ENCODE measurements around the gene MOG.

Gene MOG

DNA sequence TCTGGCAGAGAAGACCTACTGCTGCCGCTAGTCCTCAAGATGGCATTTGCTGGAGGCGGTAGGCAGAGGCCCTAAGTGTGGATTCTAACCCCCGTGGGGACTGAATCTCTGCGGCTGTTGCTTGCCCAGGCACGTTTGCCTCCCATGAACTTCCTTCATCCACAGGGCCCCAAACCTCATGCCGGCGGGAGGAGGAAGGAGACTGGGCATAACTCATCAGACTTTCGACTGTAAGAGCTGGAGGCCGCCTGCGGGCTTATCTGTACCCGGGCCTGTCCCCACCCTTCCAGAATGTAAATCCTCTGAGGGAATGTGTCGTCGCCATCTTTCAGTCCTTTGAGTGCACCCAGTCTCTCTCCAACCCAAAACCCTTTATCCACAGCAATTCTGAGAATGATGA lies 23.1 kb downstream of the MOG start:
- Histone ChIP-seq H3K4me2 (ENCODE audit: low read length) (no peak overlapping the region), H3K4me3 (ENCODE audit: low read depth, low read length, poor library complexity, severe bottlenecking) (no peak overlapping the region), H3K9me2 (ENCODE audit: low read depth, low read length) (no peaks in the 10 kb centered on the region), H3K9me3 (ENCODE audit: low read length) (no peaks in the 10 kb centered on the region), H3K4me1 (ENCODE audit: insufficient read depth, low read length, severe bottlenecking) (no peaks in the 10 kb centered on the region), H2AFZ (ENCODE audit: low read length) (no peak overlapping the region), H3K9ac (ENCODE audit: low read length) (no peak overlapping the region), H3K27me3 (ENCODE audit: insufficient read depth, low read length) (no peaks in the 10 kb centered on the region), H3F3A (ENCODE audit: insufficient read depth, low read length) (no peaks in the 10 kb centered on the region), H3K27ac (ENCODE audit: low read depth, low read length, poor library complexity, severe bottlenecking) (no peak overlapping the region), H3K36me3 (ENCODE audit: insufficient read depth, low read length) (no peaks in the 10 kb centered on the region), H3K79me2 (ENCODE audit: insufficient read depth, low read length) (no peaks in the 10 kb centered on the region), H4K20me1 (ENCODE audit: insufficient read depth, low read length) (no peaks in the 10 kb centered on the region)
- TF ChIP-seq EZH2 (IDR thresholded peaks at IDR 0.05; ENCODE audit: borderline replicate concordance, low read length), result no peak
- no peak for TF ChIP-seq CTCF (IDR thresholded peaks at IDR 0.05; ENCODE audit: low read length)

- H3K9ac ChIP-seq (ENCODE audit: low read length), result no peak overlapping the region
- TF ChIP-seq CTCF (IDR thresholded peaks at IDR 0.05; ENCODE audit: low read length) (no peak), EZH2 (IDR thresholded peaks at IDR 0.05; ENCODE audit: borderline replicate concordance, low read length) (no peak)
- no peak overlapping the region for H3K4me2 ChIP-seq (ENCODE audit: low read length)
- H3K9me2 ChIP-seq (ENCODE audit: low read depth, low read length), result no peaks in the 10 kb centered on the region
- H3K27ac ChIP-seq (ENCODE audit: low read depth, low read length, poor library complexity, severe bottlenecking), result no peak overlapping the region
- no peaks in the 10 kb centered on the region for H3F3A ChIP-seq (ENCODE audit: insufficient read depth, low read length)
- no peaks in the 10 kb centered on the region for H3K4me1 ChIP-seq (ENCODE audit: insufficient read depth, low read length, severe bottlenecking)
- H3K27me3 ChIP-seq (ENCODE audit: insufficient read depth, low read length), result no peaks in the 10 kb centered on the region
- no peaks in the 10 kb centered on the region for H3K9me3 ChIP-seq (ENCODE audit: low read length)
- no peaks in the 10 kb centered on the region for H3K79me2 ChIP-seq (ENCODE audit: insufficient read depth, low read length)
- no peaks in the 10 kb centered on the region for H4K20me1 ChIP-seq (ENCODE audit: insufficient read depth, low read length)
- no peak overlapping the region for H3K4me3 ChIP-seq (ENCODE audit: low read depth, low read length, poor library complexity, severe bottlenecking)
- no peaks in the 10 kb centered on the region for H3K36me3 ChIP-seq (ENCODE audit: insufficient read depth, low read length)
- H2AFZ ChIP-seq (ENCODE audit: low read length), result no peak overlapping the region
Observed at GRCh38 chr6:29680416-29680815, 23.5 kb downstream of the MOG start.

DNA sequence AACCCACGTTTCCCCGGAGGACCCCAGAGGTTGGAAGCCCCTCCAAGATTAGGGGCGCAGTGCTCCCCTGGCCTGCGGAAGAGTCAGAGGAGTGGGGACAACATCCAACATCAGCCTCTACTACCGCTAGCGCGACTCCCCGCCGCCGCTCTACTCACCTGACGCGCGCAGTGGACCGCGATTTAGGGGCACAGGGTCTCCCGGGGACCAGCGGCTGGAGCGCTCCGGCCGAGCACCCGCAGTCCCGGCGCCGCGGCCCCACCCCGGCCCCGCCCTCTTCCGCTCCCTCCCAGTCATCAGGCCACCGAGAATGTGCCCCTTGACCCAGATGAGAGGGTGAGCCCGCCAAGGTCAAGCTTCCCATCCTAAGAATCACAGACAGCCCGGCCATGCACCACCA lies 24.0 kb downstream of the MOG start, which contains the start of gene ZFP57:
TSS of gene ZFP57 (minus strand) at position 249 of the 400 bp plus-strand sequence. CDS start 4,149 bp downstream, outside the sequence.
- Histone ChIP-seq H3F3A (ENCODE audit: insufficient read depth, low read length) (no peaks in the 10 kb centered on the region), H2AFZ (ENCODE audit: low read length) (no peak within 1 kb of the TSS), H4K20me1 (ENCODE audit: insufficient read depth, low read length) (no peaks in the 10 kb centered on the region), H3K9me3 (ENCODE audit: low read length) (no peaks in the 10 kb centered on the region), H3K4me1 (ENCODE audit: insufficient read depth, low read length, severe bottlenecking) (no peaks in the 10 kb centered on the region), H3K27ac (ENCODE audit: low read depth, low read length, poor library complexity, severe bottlenecking) (no peak within 1 kb of the TSS), H3K4me3 (ENCODE audit: low read depth, low read length, poor library complexity, severe bottlenecking) (no peak within 1 kb of the TSS), H3K79me2 (ENCODE audit: insufficient read depth, low read length) (no peaks in the 10 kb centered on the region), H3K27me3 (ENCODE audit: insufficient read depth, low read length) (no peaks in the 10 kb centered on the region; the same call in 1 of the 2 replicates), H3K4me2 (ENCODE audit: low read length) (no peak within 1 kb of the TSS), H3K9ac (ENCODE audit: low read length) (no peak within 1 kb of the TSS), H3K36me3 (ENCODE audit: insufficient read depth, low read length) (no peaks in the 10 kb centered on the region), H3K9me2 (ENCODE audit: low read depth, low read length) (no peaks in the 10 kb centered on the region)
- TF ChIP-seq EZH2 (IDR thresholded peaks at IDR 0.05; ENCODE audit: borderline replicate concordance, low read length) (no peak), CTCF (IDR thresholded peaks at IDR 0.05; ENCODE audit: low read length) (no peak)

All from OCI-LY1 (cell line).